ENCODE results near the gene GLIS1.
A peak's percentile ranks its signal among the peaks of the same experiment; 100 is the strongest.

The GLIS1 gene

DNA sequence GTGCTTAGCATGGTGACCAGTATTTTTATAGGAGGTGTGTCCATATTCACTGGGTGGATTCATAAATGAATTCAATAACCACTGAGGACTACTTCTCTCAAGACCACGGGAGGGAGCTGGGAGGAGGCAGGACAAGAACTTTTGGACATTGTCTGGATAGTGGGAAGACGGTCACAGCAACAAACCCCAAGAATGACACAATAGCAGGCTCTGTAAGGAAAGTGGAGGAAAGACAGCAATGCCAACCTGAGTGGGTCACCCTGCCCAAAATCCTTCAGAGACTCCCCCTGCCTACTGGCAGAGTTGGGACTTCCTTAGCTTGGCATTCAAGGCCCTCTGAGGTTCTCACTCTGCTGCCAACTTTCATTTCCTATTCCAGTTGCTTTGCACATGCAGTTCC, 42.0 kb downstream of the GLIS1 start:
- H3K4me3 ChIP-seq (ENCODE audit: low read depth, low read length): no peak overlapping the region
- DNase-seq (ENCODE audit: low read depth): no peak
- TF ChIP-seq, protein P1, sequence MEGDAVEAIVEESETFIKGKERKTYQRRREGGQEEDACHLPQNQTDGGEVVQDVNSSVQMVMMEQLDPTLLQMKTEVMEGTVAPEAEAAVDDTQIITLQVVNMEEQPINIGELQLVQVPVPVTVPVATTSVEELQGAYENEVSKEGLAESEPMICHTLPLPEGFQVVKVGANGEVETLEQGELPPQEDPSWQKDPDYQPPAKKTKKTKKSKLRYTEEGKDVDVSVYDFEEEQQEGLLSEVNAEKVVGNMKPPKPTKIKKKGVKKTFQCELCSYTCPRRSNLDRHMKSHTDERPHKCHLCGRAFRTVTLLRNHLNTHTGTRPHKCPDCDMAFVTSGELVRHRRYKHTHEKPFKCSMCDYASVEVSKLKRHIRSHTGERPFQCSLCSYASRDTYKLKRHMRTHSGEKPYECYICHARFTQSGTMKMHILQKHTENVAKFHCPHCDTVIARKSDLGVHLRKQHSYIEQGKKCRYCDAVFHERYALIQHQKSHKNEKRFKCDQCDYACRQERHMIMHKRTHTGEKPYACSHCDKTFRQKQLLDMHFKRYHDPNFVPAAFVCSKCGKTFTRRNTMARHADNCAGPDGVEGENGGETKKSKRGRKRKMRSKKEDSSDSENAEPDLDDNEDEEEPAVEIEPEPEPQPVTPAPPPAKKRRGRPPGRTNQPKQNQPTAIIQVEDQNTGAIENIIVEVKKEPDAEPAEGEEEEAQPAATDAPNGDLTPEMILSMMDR (conservative IDR thresholded peaks at IDR 0.05; ENCODE audit: low read depth, low read length): no peak

DNA sequence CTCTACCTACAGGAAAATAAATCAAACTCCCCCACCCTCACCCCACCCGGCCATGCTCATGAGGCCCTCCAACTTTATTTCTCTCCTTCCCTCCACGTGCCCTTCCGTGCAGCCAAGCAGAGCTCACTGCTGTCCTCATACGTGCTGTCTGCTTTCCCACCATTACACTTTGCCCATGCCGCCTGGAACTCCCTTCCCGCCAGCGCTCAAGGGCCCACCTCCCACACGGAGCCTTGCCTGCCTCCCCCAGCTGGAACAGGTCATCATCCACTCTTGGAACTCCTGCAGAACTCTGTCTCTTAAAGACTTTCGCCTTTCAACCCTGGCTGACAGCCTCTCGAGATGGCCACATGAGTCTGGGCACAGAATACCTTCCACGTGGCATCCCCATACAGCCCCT, 42.4 kb downstream of the GLIS1 start:
- TF ChIP-seq, protein P1 (conservative IDR thresholded peaks at IDR 0.05; ENCODE audit: low read depth, low read length): no peak
- H3K4me3 ChIP-seq (ENCODE audit: low read depth, low read length): no peak overlapping the region
- DNase-seq (ENCODE audit: low read depth): no peak

DNA sequence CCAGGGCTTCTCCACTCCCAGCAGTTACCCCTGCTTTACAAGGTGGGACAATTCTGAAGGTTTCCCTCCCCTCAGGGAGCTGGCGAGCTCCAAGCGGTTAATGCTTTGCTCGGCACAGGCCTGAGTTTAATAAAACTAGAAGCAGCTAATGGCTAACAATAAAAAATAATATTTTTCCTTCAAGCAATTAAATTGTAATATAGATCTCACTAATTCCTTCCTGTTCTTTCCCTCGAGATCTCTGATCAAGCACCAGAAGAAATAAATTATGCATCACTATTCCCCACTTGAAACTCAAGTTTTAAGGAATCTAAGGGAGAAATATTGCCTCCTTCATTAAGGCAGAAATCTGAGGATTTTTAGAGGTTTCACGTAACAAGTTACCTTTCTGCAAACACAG, 42.9 kb downstream of the GLIS1 start:
- TF ChIP-seq, protein P1 (conservative IDR thresholded peaks at IDR 0.05; ENCODE audit: low read depth, low read length): no peak
- H3K4me3 ChIP-seq (ENCODE audit: low read depth, low read length): no peak overlapping the region
- DNase-seq (ENCODE audit: low read depth): no peak

DNA sequence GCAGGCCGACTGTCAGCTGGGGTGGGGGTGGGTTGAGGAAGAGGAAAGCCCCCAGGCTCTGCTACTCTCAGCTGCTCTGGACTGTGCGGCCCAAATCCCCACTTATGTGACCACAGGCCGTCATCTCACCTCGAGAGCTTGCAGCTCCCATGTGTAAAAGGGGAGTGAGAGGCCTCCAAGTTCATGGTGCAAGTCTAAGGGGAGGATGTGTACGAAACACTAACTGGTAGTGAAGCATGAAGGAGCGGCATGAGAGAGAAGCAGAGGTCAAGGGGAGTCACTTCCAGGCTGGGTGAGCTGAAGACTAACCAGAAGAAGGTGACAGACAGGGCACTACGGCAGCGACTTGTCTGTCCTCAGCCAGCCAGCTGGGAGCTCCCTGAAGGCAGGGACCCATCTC, 43.8 kb downstream of the GLIS1 start:
- no peak for DNase-seq (ENCODE audit: low read depth)
- no peak overlapping the region for H3K4me3 ChIP-seq (ENCODE audit: low read depth, low read length)
- TF ChIP-seq, protein P1 (conservative IDR thresholded peaks at IDR 0.05; ENCODE audit: low read depth, low read length): no peak

DNA sequence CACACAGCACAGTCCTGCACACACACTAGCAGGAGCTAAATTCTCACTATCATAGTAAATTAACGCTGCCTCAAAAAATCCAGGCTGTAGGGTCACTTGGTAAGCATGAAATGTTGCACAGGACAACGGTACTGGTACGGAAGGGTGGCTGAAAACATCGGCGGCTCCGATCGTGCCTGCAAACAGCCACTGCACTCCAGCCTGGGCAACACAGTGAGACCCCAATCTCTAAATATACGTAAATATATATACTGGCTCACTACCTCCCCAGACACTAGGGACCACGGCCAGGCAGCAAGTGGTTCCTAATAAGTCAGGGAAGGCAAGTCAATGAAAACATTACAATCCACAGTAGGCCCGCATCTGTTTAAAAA, 44.3 kb downstream of the GLIS1 start:
- no peak for DNase-seq (ENCODE audit: low read depth)
- TF ChIP-seq, protein P1 (conservative IDR thresholded peaks at IDR 0.05; ENCODE audit: low read depth, low read length): no peak

DNA sequence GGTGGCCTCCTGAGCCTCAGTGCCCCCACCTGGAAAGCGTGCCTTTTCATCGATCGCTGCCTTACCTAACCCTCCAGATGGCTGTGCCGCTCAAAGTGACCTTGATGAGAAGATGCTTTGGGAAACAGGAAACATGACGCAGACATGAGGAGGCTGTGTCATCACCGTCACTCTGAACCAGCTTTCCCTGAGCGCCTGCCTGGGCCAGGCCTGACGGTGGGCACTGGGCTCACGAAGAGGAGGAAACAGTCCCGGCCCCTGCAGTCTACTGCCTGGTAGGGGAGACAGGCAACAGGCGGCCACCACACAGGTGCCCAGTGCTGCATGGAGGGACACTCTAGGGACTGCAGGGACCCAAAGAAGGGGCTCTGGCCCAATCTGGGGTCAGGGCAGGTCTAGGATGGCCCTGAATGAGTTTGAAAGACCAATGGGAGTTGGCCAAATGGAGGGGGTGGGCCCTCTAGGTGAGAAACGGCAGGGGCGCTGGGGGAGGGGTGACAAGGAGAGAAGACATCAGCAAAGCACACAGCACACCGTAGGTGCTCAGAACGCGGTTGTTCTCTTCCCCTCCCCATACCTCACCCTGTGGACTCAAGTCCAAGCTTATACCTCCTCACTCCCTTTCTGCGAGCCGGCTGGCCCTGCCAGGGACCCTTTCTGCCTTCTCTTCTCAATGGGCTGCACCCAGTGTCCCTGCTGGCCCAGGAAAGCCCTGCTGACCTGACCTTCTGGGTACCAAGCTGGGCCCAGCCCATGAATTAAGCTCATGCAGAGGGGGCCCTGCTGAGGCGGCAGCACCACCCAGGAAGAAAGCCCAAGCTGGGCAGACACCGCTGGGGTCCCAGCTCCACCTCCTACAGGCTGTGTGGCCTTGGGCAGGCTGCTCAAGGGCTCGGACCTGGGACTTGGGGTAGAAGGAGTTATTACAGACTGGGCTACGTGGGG, 44.9 kb downstream of the GLIS1 start:
- TF ChIP-seq, protein P1 (conservative IDR thresholded peaks at IDR 0.05; ENCODE audit: low read depth, low read length): no peak
- peak; percentile 24 for DNase-seq (ENCODE audit: low read depth)
- H3K4me3 ChIP-seq (ENCODE audit: low read depth, low read length): no peak overlapping the region

More for the DNA sequence above, 44.3 kb downstream of the GLIS1 start:
- no peak overlapping the region for H3K4me3 ChIP-seq (ENCODE audit: low read depth, low read length)

DNA sequence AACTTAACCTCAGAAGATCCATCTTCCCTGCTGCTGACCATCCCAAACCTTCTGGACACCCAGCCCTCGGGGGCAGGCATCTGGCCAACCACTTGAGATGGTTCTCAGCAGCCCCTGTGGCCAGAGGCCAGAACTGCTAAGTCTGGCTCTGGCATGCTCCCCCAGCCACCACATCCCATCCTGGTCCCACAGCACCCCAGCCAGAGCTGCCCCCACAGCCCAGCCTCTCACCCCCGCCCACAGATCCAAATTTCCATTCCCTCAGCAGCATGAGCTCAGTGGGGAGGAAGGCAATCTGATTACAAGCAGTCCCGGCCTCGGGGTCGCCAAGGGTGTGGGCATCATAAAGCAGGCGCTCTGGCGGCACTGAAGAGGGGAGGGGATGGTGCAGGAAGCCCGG, 45.6 kb downstream of the GLIS1 start:
- H3K4me3 ChIP-seq (ENCODE audit: low read depth, low read length): no peak overlapping the region
- DNase-seq (ENCODE audit: low read depth): no peak
- TF ChIP-seq, protein P1 (conservative IDR thresholded peaks at IDR 0.05; ENCODE audit: low read depth, low read length): no peak
